ENCODE results near the gene NHEJ1.
A peak's percentile ranks its signal among the peaks of the same experiment; 100 is the strongest.

NHEJ1 gene, protein sequence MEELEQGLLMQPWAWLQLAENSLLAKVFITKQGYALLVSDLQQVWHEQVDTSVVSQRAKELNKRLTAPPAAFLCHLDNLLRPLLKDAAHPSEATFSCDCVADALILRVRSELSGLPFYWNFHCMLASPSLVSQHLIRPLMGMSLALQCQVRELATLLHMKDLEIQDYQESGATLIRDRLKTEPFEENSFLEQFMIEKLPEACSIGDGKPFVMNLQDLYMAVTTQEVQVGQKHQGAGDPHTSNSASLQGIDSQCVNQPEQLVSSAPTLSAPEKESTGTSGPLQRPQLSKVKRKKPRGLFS

DNA sequence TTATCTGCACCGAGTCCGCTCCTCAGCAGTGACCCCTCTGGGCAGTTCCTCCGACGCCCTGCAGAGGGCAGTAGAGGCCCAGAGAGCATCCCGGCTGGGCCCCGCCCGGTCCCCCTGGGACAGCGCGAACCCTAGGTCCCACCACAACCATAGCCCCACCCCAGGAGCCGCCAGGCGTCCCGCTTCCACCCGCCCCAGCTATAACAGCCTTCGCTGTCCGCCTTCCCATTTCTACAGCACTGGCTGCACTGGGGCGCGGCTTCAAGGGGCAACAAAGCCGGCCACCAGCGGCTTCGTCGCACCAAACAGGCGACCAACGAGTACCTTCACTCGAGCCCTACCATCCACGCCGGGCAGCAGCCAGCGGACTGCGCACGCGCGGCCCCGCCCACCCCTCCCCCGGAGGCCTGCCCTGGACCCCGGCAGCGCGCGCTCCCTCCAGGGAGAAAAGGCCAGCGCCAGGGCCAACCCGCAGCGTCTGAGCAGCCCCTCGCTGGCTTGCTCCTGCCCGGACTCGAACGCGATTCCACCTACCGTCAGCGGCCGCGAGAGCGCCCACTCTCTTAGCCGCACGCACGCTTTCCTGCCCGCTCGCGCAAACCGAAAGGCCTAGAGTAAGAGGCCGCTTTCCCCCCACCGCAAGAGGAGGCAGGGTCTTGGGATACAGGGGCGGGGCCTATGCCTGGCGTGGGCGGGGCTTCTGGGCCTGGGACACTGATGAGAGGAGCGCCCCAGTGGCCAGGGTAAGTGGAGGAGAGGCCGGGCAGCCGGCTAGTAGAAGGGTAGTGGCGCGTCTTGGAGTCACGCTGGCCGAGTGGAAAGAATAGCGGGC is at the start of gene NHEJ1:
NHEJ1 (minus strand) TSS at position 630 of the 832 bp plus-strand sequence. CDS start 2,453 bp downstream, outside the sequence.
- TF ChIP-seq, protein P1, sequence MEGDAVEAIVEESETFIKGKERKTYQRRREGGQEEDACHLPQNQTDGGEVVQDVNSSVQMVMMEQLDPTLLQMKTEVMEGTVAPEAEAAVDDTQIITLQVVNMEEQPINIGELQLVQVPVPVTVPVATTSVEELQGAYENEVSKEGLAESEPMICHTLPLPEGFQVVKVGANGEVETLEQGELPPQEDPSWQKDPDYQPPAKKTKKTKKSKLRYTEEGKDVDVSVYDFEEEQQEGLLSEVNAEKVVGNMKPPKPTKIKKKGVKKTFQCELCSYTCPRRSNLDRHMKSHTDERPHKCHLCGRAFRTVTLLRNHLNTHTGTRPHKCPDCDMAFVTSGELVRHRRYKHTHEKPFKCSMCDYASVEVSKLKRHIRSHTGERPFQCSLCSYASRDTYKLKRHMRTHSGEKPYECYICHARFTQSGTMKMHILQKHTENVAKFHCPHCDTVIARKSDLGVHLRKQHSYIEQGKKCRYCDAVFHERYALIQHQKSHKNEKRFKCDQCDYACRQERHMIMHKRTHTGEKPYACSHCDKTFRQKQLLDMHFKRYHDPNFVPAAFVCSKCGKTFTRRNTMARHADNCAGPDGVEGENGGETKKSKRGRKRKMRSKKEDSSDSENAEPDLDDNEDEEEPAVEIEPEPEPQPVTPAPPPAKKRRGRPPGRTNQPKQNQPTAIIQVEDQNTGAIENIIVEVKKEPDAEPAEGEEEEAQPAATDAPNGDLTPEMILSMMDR (conservative IDR thresholded peaks at IDR 0.05): peak; percentile 96
- H3K27ac ChIP-seq: peak within 1 kb of the TSS; percentile 85

DNA sequence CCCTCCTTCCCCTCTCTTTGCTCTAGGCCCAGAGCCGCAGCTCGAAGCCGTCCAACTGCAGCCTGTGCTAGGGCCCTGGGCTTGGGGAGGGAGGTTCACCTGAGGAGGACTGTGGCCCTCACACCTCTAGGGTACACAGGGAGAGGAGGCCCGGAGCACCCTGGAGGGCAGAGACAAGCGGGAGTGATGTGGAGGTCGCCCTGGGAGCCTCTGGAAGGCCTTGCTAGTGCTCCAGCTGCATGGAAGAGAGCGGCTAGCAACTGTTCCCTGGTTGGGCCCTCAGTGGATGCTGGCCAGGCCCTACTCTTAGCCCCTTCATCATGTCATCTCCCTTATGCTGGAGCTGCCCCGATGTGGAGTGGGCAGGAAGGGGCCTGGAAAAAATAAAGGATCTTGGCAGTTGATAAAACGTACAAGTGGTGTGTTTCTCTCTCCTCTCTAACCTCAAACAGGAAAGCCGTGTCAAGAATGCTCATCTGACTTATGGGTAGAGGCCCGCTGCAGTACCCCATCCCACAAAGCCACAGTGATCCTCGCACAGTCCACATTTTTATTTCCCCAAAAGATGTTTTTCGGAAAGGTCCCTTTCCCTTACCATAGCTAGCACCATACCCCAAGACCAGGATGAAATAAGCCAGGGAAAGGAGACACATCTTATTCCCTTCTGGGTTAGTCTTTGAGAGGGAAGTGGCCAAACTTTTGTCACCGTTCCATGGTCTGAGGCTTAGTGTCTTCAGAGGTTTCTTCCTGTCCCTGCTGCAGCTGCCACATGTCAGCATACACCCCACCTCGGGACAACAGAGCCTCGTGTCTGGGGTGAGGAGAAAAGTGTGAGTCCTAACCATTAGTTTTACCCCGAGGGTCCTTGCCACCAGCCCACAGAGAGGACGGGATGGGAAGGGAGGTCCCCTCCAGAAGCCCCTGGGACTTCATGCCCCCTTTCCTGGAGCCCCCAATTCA is 48.9 kb upstream of the NHEJ1 start:
- H3K27ac ChIP-seq: peak overlapping the region; percentile 89
- TF ChIP-seq, protein P1 (conservative IDR thresholded peaks at IDR 0.05): no peak

DNA sequence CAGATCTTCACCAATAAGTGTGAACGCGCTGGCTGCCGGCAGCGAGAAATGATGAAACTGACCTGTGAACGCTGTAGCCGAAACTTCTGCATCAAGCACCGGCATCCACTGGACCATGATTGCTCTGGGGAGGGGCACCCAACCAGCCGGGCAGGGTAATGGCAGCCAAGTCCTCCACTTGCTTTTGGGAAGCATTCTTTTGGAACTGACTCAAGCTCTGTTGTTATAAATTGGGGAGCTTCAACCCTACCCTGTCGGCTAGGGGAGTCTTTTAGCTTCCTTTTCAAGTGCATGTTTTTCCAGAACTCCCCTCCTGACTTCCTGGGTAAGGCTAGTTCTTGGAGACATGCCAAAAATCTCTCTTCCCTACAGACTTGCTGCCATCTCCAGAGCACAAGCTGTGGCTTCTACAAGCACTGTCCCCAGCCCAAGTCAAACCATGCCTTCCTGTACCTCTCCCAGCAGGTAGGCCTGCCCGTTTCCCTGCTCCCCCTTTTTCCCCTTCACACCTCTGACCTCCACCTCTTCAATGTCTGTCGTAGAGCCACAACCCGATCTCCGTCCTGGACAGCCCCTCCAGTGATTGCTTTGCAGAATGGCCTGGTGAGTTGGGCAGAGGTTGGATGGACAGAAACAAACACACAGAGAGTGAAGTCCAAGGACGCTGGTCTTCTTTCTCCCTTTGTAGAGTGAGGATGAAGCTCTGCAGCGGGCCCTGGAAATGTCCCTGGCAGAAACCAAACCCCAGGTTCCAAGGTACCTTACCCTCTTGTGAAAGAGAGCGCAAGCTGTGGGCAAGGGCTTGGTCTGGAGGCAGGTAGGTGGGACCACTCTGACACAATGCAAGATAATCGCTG is 47.5 kb upstream of the NHEJ1 start:
- TF ChIP-seq, protein P1 (conservative IDR thresholded peaks at IDR 0.05): no peak
- H3K27ac ChIP-seq: peak overlapping the region; percentile 89

DNA sequence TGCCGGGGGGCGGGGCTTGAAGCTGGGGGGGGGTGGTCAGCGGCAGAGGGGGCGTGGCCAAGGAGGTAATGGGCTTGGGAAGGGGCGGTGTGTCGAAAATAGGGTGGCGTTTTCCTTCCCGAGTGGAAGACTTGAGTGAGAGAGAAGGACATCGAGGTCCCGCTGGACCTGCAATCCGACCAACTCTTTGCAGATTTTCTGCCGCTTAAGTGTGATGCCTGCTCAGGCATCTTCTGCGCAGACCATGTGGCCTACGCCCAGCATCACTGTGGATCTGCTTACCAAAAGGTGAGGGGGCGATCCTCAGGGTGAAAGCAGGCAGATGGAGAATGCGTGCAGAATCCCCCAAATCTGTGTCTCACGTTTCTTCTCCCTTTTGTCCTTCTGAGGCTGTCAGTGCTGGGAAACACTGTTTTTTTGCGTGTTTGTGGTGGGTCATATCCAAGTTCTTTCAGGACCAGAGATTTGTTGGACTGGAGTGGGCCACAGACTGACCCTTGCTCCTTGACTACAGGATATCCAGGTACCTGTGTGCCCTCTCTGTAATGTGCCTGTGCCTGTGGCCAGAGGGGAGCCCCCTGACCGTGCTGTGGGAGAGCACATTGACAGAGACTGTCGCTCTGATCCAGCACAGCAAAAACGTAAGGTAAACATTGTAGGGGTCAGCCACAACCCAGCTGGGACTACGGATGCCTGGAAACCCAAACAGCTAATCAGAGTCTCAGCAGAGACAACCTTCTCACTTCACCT is 46.7 kb upstream of the NHEJ1 start:
- H3K27ac ChIP-seq: peak overlapping the region; percentile 89

DNA sequence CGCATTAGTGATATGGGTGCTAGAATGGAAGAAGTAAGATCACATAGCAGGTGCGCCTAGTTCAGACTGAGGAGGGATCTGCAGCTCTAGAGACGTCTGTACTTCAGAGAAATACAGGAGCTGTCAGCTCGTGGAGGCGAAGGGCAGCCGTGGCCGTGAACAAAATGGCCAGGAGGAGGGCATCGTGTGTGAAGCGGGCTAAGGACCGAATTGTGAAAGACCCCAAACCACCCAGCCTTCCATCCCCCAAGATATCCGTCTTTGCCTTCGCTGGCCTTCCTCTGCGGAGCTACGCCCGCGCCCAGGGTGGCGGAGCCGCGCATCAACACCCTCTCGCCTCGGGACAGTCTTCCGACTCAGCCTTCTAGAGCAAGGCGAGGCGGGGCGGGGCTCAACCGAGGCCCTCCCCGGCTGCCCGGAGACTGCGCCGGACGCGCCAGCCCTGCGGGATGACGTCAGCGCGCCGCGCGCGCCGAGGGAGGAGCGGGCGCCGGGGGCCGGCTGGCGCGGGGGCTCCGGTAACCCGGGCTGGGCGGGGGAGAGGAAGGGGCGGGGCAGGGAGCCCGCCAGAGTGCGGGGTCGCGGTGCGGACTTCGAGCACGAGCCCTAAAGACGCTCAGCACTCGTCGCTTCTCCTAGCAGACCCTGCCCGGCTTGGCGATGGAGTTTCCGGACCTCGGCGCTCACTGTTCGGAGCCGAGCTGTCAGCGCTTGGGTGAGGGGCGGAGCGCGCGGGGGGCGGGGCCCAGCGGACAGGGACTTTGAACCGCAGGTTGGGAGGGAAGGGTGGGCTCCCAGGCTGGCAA is 45.9 kb upstream of the NHEJ1 start, which contains the start of gene ZFAND2B:
ZFAND2B (plus strand) TSS at position 455 of the 806 bp plus-strand sequence; CDS start at position 661, 206 bp downstream.
- peak within 1 kb of the TSS; percentile 89 for H3K27ac ChIP-seq
- TF ChIP-seq, protein P1 (conservative IDR thresholded peaks at IDR 0.05): no peak; the same call in 1 of the 2 replicates

More for the DNA sequence above, 46.7 kb upstream of the NHEJ1 start:
- TF ChIP-seq, protein P1 (conservative IDR thresholded peaks at IDR 0.05): no peak
